ENCODE results near the gene IL34.

The IL34 gene

DNA sequence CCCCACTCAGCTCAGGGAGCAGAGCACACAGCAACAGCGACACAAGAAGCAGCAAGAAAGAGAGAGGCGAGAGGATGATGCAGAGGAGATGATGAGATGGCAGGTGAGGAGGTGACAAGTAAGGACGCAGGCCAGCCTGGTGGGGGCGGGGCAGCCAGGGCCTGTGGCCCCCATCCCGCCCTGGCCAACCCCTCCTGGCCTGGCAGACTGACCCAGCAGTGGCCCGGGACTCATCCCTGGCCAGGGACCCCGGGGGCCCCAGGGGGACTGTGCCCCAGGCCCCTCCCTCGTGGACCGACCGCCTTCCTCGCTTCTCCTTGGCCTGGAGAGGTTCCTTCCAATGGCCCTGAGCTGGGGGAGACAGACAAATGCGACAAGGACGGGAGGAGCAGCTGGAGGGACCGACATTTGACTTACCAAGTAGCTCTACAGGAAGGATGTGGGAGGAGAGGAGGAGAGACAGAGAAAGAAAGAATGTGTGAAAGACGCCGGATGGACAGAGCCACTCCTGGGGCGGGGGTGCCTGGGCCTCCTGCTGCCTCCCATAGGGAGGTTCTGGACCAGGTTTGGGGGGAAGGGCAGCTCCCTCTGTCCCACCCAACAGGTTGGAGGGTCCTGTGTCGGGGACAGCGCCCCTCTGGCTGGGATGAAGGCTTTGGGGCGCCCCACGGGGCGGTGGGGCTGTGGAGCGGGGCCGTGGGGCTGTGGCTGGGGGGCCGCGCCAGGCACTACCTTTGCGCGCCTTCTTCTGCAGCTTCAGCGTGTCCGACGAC is 32.7 kb downstream of the IL34 start:
- no peak for DNase-seq

DNA sequence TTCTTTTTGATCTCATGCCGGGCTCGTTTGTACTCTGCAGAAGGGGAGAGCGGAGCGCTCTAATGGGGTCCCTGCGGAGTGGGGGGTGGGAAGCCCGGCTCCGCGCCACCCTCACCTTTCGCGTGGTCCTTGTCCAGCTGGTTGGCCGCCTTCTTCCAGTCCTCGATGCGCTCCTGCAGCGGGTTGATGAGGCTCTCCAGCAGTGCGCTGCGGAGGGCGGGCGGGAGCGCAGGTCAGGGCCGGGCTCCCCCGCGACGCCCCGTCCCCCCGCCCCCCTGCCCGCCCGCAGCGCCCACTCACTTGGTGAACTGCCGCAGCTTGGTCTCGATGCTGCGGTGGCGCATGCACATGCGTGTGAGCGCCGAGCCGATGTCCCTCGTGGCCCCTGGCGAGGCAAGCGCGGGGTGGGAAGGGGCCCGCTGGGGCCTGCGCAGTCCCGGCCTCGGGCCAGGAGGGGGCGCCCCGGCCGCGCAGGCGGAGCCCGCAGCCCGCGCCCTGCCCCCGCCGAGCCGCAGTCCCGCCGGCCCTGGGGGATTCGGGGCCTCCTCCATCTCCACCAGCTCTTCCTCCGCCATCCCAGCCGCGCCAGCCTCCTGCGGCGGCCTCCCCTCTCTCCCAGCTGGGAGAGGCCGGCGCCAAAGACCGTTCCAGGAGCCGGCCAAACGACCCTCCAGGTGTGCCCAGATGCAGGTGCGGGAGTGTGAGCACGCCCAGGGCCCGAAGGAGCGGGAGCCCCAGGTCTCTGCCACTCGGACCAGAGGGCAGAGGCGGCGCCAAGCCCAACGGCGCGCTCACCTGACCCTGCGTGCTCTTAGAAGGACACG is 33.5 kb downstream of the IL34 start:
- no peak for DNase-seq

DNA sequence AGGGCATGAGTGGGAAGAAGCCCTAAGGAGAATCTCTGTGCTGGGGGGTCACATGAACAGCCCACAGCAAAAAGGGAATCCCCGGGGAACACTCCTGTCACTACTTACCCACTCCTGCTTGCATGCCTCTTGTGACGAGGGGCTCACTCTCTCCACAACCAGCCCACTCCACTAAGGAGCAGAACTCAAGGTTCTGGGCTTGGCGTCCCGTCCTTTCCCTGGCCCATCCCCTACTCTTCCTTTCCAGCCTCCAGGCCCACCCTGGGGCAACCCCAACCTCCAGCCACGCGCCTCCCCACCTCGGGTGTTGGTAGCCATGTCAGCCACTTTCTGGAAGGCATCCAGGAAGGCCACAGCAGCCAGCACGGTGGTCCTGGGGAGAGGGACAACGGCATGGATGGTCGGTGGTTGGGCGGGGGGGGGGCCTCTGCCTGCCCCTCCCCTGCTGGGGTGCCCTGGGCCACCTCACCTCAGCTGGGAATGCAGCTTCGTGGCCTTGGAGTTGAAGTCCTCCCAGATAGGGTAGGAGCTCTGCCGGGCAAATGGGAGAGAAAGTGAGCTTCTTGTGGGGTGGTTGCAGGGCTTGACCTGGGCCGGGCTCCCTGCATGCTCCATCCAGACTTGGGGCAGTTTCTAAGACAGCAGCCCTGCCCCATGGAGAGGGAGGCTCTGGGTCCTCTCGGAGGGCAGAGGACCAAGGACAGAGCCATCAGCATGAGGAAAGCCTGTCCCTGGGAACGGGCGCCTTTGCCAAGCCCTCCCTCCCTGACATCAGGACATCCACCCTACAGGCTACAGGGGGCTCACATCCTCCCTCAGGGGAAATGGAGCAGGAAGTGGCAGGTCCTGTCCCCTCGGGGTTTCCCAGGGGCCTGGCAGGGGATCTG is 34.4 kb downstream of the IL34 start:
- no peak for DNase-seq

DNA sequence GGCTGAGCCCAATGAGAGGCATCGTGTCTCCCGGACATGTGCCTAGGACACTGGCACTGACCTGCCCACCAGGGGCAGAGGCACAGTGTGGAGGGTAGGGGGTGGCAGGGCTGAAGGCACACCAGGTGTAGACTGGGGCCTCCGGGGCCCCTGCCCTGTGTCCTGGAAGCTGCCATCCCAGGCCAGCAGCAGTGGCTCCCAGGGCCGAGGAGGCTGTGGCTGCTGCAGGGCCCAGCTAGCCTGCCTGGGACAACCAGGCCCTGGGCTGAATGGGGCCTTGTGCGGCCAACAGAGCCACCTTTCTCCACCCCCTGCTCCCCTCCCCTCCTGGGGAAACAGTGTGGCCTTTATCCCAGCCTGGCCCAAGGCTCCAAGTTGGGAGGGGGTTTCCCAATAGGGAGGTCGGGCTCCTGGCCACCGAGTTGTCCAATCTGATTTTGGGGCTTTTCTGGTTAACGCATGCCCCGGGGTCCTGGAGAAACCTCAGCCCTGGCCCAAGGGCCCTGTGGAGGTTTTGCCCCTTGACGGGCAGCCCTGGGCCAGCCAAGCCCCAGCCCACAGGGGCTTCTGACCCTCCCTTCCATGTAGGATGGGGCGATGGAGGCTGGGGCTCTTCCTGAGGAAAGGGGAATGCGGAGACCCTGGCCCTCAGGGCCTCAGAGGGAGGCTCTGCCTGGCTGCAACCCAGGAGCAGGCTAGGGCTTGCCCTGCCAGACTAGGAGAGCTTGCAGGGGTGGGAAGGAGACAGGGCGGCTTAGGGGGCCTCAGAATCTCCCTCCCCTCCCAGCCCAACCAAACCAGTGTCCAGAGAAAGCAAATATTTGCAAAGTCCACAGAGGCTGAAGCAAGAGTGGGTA is 35.3 kb downstream of the IL34 start:
- no peak for DNase-seq

- no peak for DNase-seq
These were observed 36.1 kb downstream of the IL34 start for GRCh38 chr16:70682239-70683145.

DNA sequence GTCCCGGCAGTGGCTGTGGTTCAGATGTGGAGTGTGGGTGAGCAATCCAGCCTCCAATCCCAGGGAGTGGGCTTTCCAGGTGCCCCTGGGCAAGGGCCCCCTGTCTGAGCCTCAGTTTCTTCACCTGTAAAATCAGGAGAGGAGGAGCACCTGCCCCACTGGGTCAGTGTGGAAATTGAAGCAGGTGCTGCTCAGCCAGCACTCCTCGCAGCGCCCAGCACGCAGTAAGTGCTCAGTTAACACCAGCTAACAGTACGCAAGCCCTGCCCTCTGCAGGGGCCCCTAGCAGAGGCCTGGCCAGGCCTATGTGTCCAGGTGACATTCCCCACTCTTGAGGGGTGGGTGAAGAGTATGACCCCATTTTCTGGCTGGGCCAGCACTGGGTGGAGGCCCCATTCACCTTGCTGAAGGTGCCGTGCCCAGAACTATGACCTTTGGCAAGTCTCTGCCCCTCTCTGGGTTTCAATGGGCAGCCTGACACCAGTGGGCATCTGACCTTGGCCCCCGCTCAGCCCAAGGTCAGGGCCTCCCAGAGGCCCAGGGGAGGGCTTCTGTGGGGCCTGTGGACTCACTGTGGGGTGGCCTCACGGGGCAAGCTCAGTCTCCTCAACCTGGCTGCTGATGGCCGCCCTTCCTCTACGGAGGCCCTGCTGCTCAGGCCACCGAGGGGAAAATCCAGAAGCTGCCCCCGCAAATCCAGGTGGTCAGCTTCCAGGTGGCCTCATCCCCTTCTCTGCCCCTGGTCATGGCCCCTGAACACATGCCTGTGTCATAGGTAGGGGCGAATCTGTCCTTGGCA is 37.0 kb downstream of the IL34 start:
- no peak for DNase-seq

DNA sequence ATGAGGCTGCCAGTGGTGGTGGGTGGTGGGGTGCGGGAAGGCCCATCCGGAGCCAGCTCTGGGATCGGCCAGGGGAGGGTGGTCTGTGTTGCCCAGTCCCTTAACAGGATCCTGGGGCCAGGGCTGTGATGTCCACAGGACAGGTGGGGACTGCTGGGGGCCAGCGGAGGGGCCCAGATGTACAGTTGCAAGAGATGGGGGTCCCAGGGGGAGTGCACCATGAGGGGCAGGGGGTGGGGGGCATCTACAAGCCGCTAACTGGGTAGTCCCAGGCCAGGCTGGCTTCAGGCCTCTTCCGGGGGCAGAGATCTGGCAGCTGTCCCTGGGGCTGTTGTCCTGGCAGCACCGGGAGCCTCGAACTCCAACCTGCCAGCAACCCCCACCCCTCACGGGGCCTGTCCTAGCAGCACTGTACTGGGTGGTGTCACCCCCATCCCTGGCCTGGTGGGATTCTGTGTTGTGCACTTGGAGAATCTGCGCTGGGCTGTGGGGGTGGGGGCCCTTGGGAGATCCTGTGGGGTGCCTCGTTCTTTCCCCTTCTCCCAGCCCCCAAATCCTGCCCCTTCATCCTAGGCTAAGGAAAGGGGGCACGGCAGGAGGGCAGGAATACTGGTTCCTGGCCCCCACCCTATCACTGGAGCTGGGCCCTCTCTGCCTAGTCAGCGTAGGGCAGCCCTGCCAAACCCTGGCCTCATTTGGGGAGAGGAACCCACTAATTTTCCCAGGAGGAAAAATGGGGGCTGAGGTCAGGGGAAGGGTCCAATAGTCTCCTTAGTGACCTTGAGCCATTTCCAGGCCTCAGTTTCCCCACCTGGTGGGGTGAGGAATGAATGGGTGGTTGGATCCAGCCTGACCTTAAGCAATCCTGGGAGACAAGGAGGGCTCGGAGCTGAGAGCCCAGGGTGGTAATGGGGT is 38.0 kb downstream of the IL34 start:
- no peak for DNase-seq

- DNase-seq = no peak
These were observed 38.9 kb downstream of the IL34 start for GRCh38 chr16:70685061-70685937.

GRCh38 chr16:70685938-70686375 is 39.6 kb downstream of the IL34 start, which contains the start of gene MTSS2:
TSS of gene MTSS2 (minus strand) at chr16:70686053. CDS start at chr16:70685791, 262 bp downstream.
- peak; percentile 35 for DNase-seq

GRCh38 chr16:70686376-70687101 is 40.2 kb downstream of the IL34 start:
- DNase-seq = no peak

DNA sequence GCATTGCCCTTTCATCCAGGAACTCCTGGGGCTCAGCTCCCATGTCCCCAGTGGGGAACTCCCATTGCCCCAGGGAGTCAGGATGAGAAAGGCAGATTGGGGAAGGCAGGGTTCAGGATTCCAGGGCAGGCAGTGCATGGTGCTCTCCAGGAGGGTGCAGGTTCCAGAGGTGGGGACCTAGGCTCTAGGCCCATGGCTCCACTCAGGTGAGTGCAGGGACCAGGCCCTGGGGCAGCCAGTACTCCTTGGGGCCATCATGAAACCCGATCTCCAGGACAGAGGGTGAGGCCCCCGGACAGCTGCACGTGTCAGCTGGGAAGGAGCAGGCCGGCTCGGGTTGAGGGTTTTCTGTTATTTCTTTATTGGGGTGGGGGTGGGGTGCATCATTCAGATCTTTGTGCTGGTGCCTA is 40.7 kb downstream of the IL34 start:
- no peak for DNase-seq

- no peak for DNase-seq
These were observed 41.4 kb downstream of the IL34 start for GRCh38 chr16:70687671-70688245.

DNA sequence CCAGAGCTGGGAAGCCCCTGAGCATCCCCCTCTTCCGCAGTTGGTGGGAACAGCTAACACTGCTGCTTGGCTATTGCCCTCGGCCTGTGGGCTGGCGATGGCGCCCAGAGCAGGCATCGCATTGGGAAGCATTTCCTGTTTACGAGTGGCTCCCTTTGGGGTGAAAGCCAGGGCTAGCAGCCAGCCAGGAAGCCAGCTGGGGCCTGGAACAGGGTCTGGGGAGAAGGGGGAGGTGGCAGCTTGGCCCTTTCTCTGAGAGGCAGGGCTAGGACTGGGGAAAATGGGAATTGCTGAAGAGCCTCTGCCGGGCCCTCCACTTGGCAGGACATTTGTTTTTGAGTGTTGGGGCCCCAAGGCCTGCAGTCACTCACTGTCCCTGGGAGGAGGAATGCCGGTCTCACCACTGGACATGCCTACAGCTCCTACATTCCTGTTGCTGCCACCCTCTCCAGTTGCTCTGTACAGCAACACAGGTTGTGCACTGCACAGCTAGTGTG is 41.9 kb downstream of the IL34 start:
- no peak for DNase-seq

DNA sequence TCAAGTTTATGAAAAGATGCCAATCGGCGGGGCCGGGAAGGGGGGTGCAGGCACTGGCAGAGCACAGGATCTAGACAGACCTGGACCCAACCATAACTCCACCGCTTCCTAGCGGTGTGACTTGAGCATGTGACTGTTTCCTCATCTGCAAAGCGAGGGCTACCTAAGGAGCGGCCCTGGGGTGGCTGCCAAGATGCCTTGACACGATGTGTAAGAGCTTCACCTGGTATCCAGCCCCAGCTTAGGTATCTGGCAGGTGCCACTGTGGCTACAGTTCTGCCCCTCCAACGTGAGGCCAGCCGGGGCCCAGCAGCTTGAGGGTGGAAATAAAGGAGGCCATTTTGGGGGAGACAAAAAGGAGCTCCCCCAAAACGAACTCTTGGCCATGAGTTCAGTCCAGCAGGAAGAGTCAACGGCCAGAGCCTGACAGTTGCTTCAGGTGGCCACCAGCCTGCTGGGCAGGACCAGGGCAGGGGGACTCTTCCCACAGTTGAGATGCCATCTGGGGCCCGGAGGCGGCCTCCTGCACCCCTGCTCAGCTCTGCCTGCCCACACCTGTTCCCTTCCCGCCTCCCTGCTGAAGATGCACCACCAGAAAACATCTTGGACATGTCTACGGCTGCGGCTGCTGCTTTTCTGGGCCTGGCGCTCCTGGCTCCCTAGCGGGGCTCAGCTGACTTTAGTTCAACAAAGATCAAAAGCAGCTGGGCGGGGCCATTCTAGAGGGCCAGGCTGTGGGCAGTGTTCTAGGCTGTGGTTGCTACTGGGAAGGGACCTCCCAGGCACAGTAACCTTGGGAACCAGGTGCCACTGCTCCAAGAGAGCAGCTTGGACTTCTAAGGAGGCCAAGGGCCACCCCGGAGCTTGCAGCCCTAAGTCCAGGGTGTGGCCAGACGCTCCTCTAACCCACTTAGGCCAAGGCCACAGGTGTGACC is 42.9 kb downstream of the IL34 start:
- no peak for DNase-seq
